Measurements from ENCODE around the gene SDC4.
A peak's percentile ranks its signal among the peaks of the same experiment; 100 is the strongest.

The SDC4 gene, protein sequence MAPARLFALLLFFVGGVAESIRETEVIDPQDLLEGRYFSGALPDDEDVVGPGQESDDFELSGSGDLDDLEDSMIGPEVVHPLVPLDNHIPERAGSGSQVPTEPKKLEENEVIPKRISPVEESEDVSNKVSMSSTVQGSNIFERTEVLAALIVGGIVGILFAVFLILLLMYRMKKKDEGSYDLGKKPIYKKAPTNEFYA

DNA sequence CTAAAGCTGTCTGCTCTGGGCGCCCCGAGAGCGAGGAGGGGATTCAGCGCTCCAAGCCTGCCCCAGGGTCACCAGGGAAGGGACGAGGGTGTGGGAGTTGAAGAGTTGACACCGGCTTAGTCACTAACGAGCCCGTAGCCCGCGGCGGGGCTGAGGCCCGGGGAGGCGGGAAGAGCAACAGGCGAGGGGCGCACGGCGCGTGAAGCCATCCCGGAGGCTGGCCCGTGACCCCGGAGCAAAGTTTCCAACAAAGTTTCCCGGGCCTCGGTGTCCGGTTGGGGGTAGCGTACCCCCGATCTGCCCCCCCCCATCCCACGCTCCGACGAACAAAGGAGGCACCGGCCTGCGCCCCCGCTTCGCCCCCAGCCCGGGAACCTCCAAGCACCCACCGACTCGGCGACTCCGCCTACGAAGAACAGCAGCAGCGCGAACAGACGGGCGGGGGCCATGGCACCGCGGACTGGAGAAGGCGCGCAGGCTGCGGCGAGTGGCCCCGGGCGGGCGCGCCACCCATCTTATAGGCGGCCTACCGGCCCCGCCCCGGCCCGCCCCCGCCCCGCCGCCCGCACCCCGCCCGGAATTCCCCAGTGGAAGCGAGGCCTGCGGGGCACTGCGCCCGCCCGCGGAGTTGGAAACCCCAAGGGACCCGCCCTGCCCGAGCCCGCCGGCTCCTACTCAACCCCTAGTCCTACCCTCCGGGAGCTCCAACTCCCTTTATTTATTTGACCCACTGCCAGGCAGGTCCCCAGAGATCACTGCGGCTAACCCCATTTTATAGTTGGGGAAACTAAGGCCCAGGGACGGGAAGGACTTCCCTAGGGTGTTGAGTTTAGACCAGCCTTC is at the start of gene SDC4:
TSS of gene SDC4 (minus strand) at position 489 of the 843 bp plus-strand sequence. CDS start at position 449, 40 bp downstream.
- DNase-seq (ENCODE audit: low read depth) = peak; percentile 76
- H3K4me3 ChIP-seq (ENCODE audit: low read depth, low read length) = peak within 1 kb of the TSS; percentile 69
- TF ChIP-seq MYC (IDR thresholded peaks at IDR 0.05; ENCODE audit: low read depth, low read length) (peak; percentile 25; the same call in 1 of the 2 replicates), CTCF (IDR thresholded peaks at IDR 0.05; ENCODE audit: low read depth, low read length) (no peak), POLR2A (IDR thresholded peaks at IDR 0.05; ENCODE audit: extremely low read depth, insufficient read length) (peak; percentile 65)

DNA sequence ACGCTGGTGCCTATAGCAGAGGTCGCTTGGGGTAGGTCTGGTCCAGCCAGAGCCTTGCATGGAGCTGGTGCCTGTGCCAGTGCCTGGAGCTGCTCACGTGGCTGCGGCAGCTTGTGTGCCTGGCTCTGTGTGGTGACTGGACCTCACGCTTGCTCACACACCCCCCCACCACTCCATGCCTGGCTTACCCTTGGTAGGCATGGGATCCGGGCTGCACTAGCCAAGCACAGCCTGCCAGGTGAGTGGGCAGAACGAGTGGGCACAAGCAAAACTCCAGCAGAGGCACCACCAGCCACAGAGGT is 46.8 kb upstream of the SDC4 start:
- no peak for DNase-seq (ENCODE audit: low read depth)
- no peak overlapping the region for H3K4me3 ChIP-seq (ENCODE audit: low read depth, low read length)
- TF ChIP-seq CTCF (IDR thresholded peaks at IDR 0.05; ENCODE audit: low read depth, low read length) = no peak
- TF ChIP-seq MYC (IDR thresholded peaks at IDR 0.05; ENCODE audit: low read depth, low read length) = no peak
- no peak for TF ChIP-seq MAX (IDR thresholded peaks at IDR 0.05; ENCODE audit: low read depth, low read length)
- TF ChIP-seq POLR2A (IDR thresholded peaks at IDR 0.05; ENCODE audit: extremely low read depth, insufficient read length) = no peak

DNA sequence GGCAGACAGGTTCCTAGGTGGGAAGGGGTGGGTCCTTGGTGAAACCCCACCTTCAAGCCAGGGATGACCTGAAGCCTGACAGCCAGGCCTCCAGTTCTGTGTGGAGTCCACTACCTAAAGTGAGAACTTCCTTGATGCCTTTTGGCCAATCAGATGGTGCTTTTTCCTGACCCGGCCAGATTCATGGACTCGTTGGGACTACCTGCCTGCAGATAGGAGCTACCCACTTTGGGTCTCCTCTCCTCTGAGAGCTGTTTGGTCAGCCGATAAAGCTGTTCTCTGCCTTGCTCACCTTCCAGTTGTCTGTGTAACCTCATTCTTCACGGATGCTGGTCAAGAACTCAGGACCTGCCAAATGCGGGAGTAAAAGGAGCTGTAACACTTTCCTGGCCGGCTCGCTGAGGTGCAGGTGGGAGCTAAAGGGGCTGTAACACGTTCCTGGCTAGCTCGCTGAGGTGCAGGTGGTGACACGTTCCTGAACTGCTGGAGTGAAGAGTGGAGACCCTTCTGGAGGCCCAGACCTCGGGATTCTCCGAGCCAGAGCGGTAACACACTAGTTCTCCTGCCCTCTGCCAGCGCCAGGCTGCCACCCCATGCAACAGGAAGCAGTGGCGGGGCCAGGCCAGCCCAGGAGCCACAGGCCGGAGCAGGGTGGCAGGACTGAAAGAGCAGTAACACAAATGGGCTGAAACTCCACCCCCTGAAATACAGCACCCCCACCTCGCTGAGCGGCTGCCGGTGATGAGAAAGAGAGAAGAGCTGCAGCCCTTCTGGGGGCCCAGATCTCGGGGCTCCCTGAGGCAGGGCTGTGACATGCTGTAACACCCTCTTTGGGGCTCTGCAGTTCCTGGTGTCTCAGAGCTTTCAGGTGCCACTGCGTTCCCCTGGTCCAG is 46.2 kb upstream of the SDC4 start:
- TF ChIP-seq CTCF (IDR thresholded peaks at IDR 0.05; ENCODE audit: low read depth, low read length) (no peak), POLR2A (IDR thresholded peaks at IDR 0.05; ENCODE audit: extremely low read depth, insufficient read length) (no peak)
- H3K4me3 ChIP-seq (ENCODE audit: low read depth, low read length) = no peak overlapping the region
- DNase-seq (ENCODE audit: low read depth) = no peak

- no peak for TF ChIP-seq POLR2A (IDR thresholded peaks at IDR 0.05; ENCODE audit: extremely low read depth, insufficient read length)
- peak; percentile 24 for TF ChIP-seq CTCF (IDR thresholded peaks at IDR 0.05; ENCODE audit: low read depth, low read length)
- DNase-seq (ENCODE audit: low read depth) = peak; percentile 74
- no peak overlapping the region for H3K4me3 ChIP-seq (ENCODE audit: low read depth, low read length)
Measured at GRCh38 chr20:45392733-45393132, 44.5 kb upstream of the SDC4 start.

GRCh38 chr20:45391559-45391958 is 43.3 kb upstream of the SDC4 start:
- no peak for TF ChIP-seq MYC (IDR thresholded peaks at IDR 0.05; ENCODE audit: low read depth, low read length)
- no peak for TF ChIP-seq POLR2A (IDR thresholded peaks at IDR 0.05; ENCODE audit: extremely low read depth, insufficient read length)
- no peak for TF ChIP-seq MAX (IDR thresholded peaks at IDR 0.05; ENCODE audit: low read depth, low read length)
- no peak for TF ChIP-seq CTCF (IDR thresholded peaks at IDR 0.05; ENCODE audit: low read depth, low read length)
- H3K4me3 ChIP-seq (ENCODE audit: low read depth, low read length) = no peak overlapping the region
- no peak for DNase-seq (ENCODE audit: low read depth)
